ENCODE results near the gene REM1.

- TF ChIP-seq POLR2A (IDR thresholded peaks at IDR 0.05) (no peak), CTCF (IDR thresholded peaks at IDR 0.05 in 8 of 11, conservative IDR thresholded peaks at IDR 0.05 in 3 of 11) (no peak)
Measured at GRCh38 chr20:31474758-31475427, at the start of gene REM1, which contains the start of gene DEFB124.
